HepG2 (cell line): Measurements from ENCODE around the gene ITK. TPM values are rescaled to one million over a fixed set of nuclear protein-coding genes. Genes with fewer than 3 reads are reported as not detected.

Source experiments
- ATAC-seq: fragments of 200-7000 bp; cut with Tn5 transposase; 3 replicates; pipeline ENCODE4 v1.9.1; 2020; ENCODE audit warnings: mild to moderate bottlenecking, moderate library complexity
- BruUV-seq: library from RNA; stranded (reverse); fragments of 400-500 nt; replicated peaks from 2 replicates; lab custom pipeline; 2021; lab: Mats Ljungman, UMichigan
- CTCF ChIA-PET: fragments of 300-600 bp; formaldehyde crosslinking; extraction: SDS; loops from one replicate; lab custom pipeline; 2021; ENCODE audit warnings: low total read pairs, inconsistent platforms, low intra/inter-chr PET ratio; lab: Yijun Ruan, JAX
- POLR2A ChIA-PET: fragments of 350-600 bp; sonication (Branson Sonifier 250); formaldehyde crosslinking; loops from one replicate; lab custom pipeline; 2020; ENCODE audit warnings: antibody characterized with exemption, inconsistent platforms; lab: Yijun Ruan, JAX
- DNase-seq: peaks from one replicate; pipeline ENCODE4 v3.0.0-alpha.2; 2015; ENCODE audit warnings: low spot score
- FAIRE-seq: peaks from 3 replicates; lab custom pipeline; 2011; peaks lifted over from hg19 to GRCh38; lab: Jason Lieb, UNC
- H2AFZ ChIP-seq: one replicate; pipeline ENCODE4 v1.6.1; 2011; ENCODE audit warnings: low read length, inconsistent platforms
- H3K27ac ChIP-seq: fragments of 300-600 bp; 3 replicates; pipeline ENCODE4 v1.8.0; 2011; ENCODE audit warnings: mixed run types, mild to moderate bottlenecking, mixed read lengths, low read length, inconsistent platforms; ENCODE audit not compliant: insufficient read depth; ENCODE audit errors: extremely low read length
- H3K27me3 ChIP-seq, 2 experiments: fragments of 200-600 bp in 1 of 2; 2 replicates in 1 of 2; 3 replicates in 1 of 2; pipeline versions ENCODE4 v1.6.0 to v1.8.0; 2011; ENCODE audit warnings: low read length in 2 of 2, mild to moderate bottlenecking in 2 of 2, moderate library complexity in 2 of 2, inconsistent platforms in 1 of 2; ENCODE audit not compliant: insufficient read depth in 2 of 2, control insufficient read depth in 1 of 2
- H3K36me3 ChIP-seq, 2 experiments: fragments of 200-600 bp in 1 of 2; replicated peaks in 1 of 2; 2 replicates in 1 of 2; 3 replicates in 1 of 2; pipeline versions ENCODE4 v1.5.1 to v1.8.0; 2011; ENCODE audit warnings: low read length in 2 of 2, inconsistent platforms in 1 of 2; ENCODE audit not compliant: insufficient read depth in 2 of 2, control insufficient read depth in 1 of 2
- H3K4me1 ChIP-seq: 2 replicates; pipeline ENCODE4 v1.5.1; 2012; ENCODE audit warnings: low read length, inconsistent platforms; ENCODE audit not compliant: insufficient read depth
- H3K4me2 ChIP-seq: 2 replicates; pipeline ENCODE4 v1.6.0; 2011; ENCODE audit warnings: low read depth, low read length, inconsistent platforms
- H3K4me3 ChIP-seq, 3 experiments: fragments of 200-600 bp in 1 of 3; sonication (generic), shearing (Covaris generic) in 1 of 3; replicated peaks in 1 of 3; 2 replicates each; pipeline ENCODE4 v1.5.1; 2011 to 2016; ENCODE audit warnings: low read length in 3 of 3, inconsistent platforms in 2 of 3, low read depth in 2 of 3, mild to moderate bottlenecking in 2 of 3, control low read depth in 1 of 3, mixed read lengths in 1 of 3; ENCODE audit not compliant: insufficient read depth in 1 of 3
- H3K79me2 ChIP-seq: one replicate; pipeline ENCODE4 v1.6.1; 2011; ENCODE audit warnings: low read length, inconsistent platforms; ENCODE audit not compliant: insufficient read depth
- H3K9ac ChIP-seq: 2 replicates; pipeline ENCODE4 v1.6.0; 2011; ENCODE audit warnings: mild to moderate bottlenecking, low read depth, low read length, inconsistent platforms; ENCODE audit not compliant: insufficient read depth
- H3K9me3 ChIP-seq: 2 replicates; pipeline ENCODE4 v1.5.1; 2012; ENCODE audit warnings: mild to moderate bottlenecking, low read length
- H4K20me1 ChIP-seq: 2 replicates; pipeline ENCODE4 v1.6.0; 2011; ENCODE audit warnings: inconsistent platforms, mild to moderate bottlenecking, low read length, moderate library complexity; ENCODE audit not compliant: insufficient read depth
- CERS6 ChIP-seq: sonication (generic); formaldehyde crosslinking; IDR thresholded peaks from 2 replicates; pipeline ENCODE4 v1.5.0; 2020; ENCODE audit warnings: missing genetic modification reagents
- FOXK2 ChIP-seq: fragments of 450-650 bp; IDR thresholded peaks from 2 replicates; pipeline ENCODE4 v1.6.1; 2016
- NR2F6 ChIP-seq, 2 experiments: IDR thresholded peaks; 2 replicates each; pipeline ENCODE4 v1.6.1; 2016; ENCODE audit warnings: antibody characterized with exemption in 1 of 2, mild to moderate bottlenecking in 1 of 2
- POLR2G ChIP-seq: fragments of 200-400 bp; formaldehyde crosslinking; IDR thresholded peaks from 2 replicates; pipeline ENCODE4 v1.6.1; 2018; ENCODE audit warnings: mild to moderate bottlenecking, low read depth, low read length, moderate library complexity
- SP140L ChIP-seq: sonication (generic); formaldehyde crosslinking; IDR thresholded peaks from 2 replicates; pipeline ENCODE4 v1.4.0; 2020; ENCODE audit warnings: missing genetic modification reagents, borderline replicate concordance
- SRY ChIP-seq: sonication (generic); formaldehyde crosslinking; IDR thresholded peaks from 2 replicates; pipeline ENCODE4 v1.8.0; 2022; ENCODE audit warnings: mild to moderate bottlenecking, missing genetic modification reagents
- TCF7 ChIP-seq: sonication (generic); IDR thresholded peaks from 2 replicates; pipeline ENCODE4 v1.6.1; 2016; ENCODE audit warnings: antibody characterized with exemption, low read depth
- ZFP41 ChIP-seq: sonication (generic); formaldehyde crosslinking; IDR thresholded peaks from 2 replicates; pipeline ENCODE4 v1.4.0; 2020; ENCODE audit warnings: mild to moderate bottlenecking, missing genetic modification reagents, borderline replicate concordance
- ZNF431 ChIP-seq: sonication (generic); formaldehyde crosslinking; IDR thresholded peaks from 2 replicates; pipeline ENCODE4 v1.9.0; 2022; ENCODE audit warnings: missing genetic modification reagents, low read depth, mild to moderate bottlenecking, borderline replicate concordance
- ZNF562 ChIP-seq: sonication (generic); formaldehyde crosslinking; IDR thresholded peaks from 2 replicates; pipeline ENCODE4 v1.8.0; 2022; ENCODE audit warnings: missing genetic modification reagents, borderline replicate concordance
- ZNF704 ChIP-seq: sonication (generic); formaldehyde crosslinking; IDR thresholded peaks from 2 replicates; pipeline ENCODE4 v1.8.1; 2023; ENCODE audit warnings: mild to moderate bottlenecking, inconsistent platforms, moderate library complexity, missing genetic modification reagents, borderline replicate concordance
- ZNF761 ChIP-seq: sonication (generic); formaldehyde crosslinking; conservative IDR thresholded peaks from 2 replicates; pipeline ENCODE4 v1.4.0; 2020; ENCODE audit warnings: mild to moderate bottlenecking, missing genetic modification reagents
- in situ Hi-C: cut with HindIII; loops from 2 replicates; pipeline ENCODE4 v1.10.0; 2017; ENCODE audit warnings: low pct_unique_long_range_greater_than_20kb; ENCODE audit not compliant: extremely low pct_ligation_motif_present
- intact Hi-C: fragments of 100-400 bp; cut with micrococcal nuclease; formaldehyde crosslinking; loops from one replicate; pipeline ENCODE4 v1.10.0; 2022; ENCODE audit not compliant: unreplicated experiment
- polyA plus RNA-seq, 8 experiments: library from polyadenylated mRNA; depleted of rRNA in 3 of 8; stranded (reverse) in 7 of 8; unstranded in 1 of 8; fragments of >200 nt; fragmentation: Illumina TruSeq in 4 of 8; extraction: Trizol in 4 of 8; gene quantifications; 2 replicates each; pipeline versions ENCODE4 v1.2.1 to v1.2.3, GENCODE V29; 2011 to 2016; ENCODE audit warnings: low read depth in 4 of 8, missing spikeins in 1 of 8, mixed read lengths in 1 of 8; ENCODE audit not compliant: insufficient read depth in 1 of 8
- total RNA-seq, 5 experiments: library from RNA; depleted of rRNA; stranded (reverse); fragments of >200 nt; fragmentation: Illumina TruSeq; extraction: Trizol; gene quantifications; 2 replicates each; pipeline ENCODE4 v1.2.3, GENCODE V29; 2016; ENCODE audit warnings: low read depth in 1 of 5
- TF ChIP-seq, protein P1 (sequence below): sonication (generic); formaldehyde crosslinking; IDR thresholded peaks from 2 replicates; pipeline ENCODE4 v1.4.0; 2020; ENCODE audit warnings: missing genetic modification reagents, borderline replicate concordance

ITK gene
- total and polyA plus RNA-seq, 2 of the 13 experiments (the other 11 are each of a cell fraction or from before 2014, with no cell fraction given), result 0.01 TPM; not detected in 1

DNA sequence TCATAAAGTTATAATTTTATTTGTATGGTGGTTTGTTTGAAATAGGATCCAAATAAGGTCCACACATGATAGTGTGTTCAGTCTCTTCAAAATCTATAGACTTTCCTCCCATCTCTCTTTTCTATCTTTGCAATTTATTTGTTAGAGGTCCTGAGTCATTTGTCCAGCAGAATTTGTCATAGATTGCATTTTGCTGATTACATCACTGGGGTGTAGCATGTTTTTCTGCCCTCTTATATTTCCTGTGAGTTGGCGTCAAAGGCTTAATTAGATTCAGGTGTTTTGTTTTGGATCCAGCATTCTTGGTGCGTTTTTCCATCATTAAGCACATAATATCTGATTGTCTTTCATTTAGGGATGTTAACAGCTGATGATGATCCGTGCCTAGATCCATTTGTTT lies 100.3 kb downstream of the ITK start (continued):
- TF ChIP-seq ZNF562 (CRISPR knock-in tag), result no peak
- TF ChIP-seq, all 625 proteins: peak for 0

- no peak for TF ChIP-seq ZNF704 (CRISPR knock-in tag)
- no peak for TF ChIP-seq NR2F6 (IDR thresholded peaks at IDR 0.05)
- no peak for TF ChIP-seq NR2F6 (CRISPR knock-in tag; IDR thresholded peaks at IDR 0.05)
- TF ChIP-seq FOXK2, result no peak
- TF ChIP-seq SRY (CRISPR knock-in tag), result no peak
- no peak for TF ChIP-seq SP140L (CRISPR knock-in tag)
- no peak for TF ChIP-seq ZNF761 (CRISPR knock-in tag)
- no peak for TF ChIP-seq TCF7
- TF ChIP-seq, protein P1, sequence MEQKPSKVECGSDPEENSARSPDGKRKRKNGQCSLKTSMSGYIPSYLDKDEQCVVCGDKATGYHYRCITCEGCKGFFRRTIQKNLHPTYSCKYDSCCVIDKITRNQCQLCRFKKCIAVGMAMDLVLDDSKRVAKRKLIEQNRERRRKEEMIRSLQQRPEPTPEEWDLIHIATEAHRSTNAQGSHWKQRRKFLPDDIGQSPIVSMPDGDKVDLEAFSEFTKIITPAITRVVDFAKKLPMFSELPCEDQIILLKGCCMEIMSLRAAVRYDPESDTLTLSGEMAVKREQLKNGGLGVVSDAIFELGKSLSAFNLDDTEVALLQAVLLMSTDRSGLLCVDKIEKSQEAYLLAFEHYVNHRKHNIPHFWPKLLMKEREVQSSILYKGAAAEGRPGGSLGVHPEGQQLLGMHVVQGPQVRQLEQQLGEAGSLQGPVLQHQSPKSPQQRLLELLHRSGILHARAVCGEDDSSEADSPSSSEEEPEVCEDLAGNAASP, result no peak
- no peak for TF ChIP-seq CERS6 (CRISPR knock-in tag)
- no peak for TF ChIP-seq ZNF431 (CRISPR knock-in tag)
- no peak for TF ChIP-seq POLR2G
- TF ChIP-seq ZFP41 (CRISPR knock-in tag), result no peak
- CTCF ChIA-PET, result no interaction called here
Measured at GRCh38 chr5:157282150-157282549, 101.5 kb downstream of the ITK start.

More at GRCh38 chr5:157282150-157282549, 101.5 kb downstream of the ITK start:
- no peaks in the 10 kb centered on the region for H3K9me3 ChIP-seq
- no peak overlapping the region for H2AFZ ChIP-seq
- H3K4me3 ChIP-seq, result no peak overlapping the region
- H3K27ac ChIP-seq, result no peak overlapping the region
- BruUV-seq, result no TSS peak
- in situ Hi-C loops, result no loop called here
- POLR2A ChIA-PET, result no interaction called here
- no peaks in the 10 kb centered on the region for H3K27me3 ChIP-seq
- H3K9ac ChIP-seq, result no peak overlapping the region
- peaks cover 11% of the 10 kb centered on the region for H3K79me2 ChIP-seq
- ATAC-seq (no peak), FAIRE-seq (no peak), DNase-seq (no peak)
- peaks cover 11% of the 10 kb centered on the region; the same call in 1 of the 2 replicates for H3K4me1 ChIP-seq
- no peaks in the 10 kb centered on the region for H4K20me1 ChIP-seq
- intact Hi-C loops, result no loop called here
- no peak overlapping the region for H3K4me2 ChIP-seq
- peaks cover 6% of the 10 kb centered on the region in 2 experiments; a peak in 3 of 5 replicates for H3K36me3 ChIP-seq
